Neural cell (in vitro differentiated cells): ENCODE results near the gene INSIG2. TPM values are rescaled to one million over a fixed set of nuclear protein-coding genes. Genes with fewer than 3 reads are reported as not detected.

ENCODE experiments used
- H2AFZ ChIP-seq: fragments of 200-600, 300-800 bp; sonication (generic), shearing (Covaris generic); 2 replicates; pipeline ENCODE4 v1.6.0; 2014; ENCODE audit warnings: low read depth, mild to moderate bottlenecking, antibody characterized with exemption, low read length, moderate library complexity
- H3F3A ChIP-seq: fragments of 200-600 bp; shearing (Covaris generic); 2 replicates; pipeline ENCODE4 v1.6.1; 2016; ENCODE audit warnings: mild to moderate bottlenecking, moderate library complexity, mixed read lengths, antibody characterized with exemption, low read length; ENCODE audit not compliant: insufficient read depth, poor library complexity, severe bottlenecking
- H3K27ac ChIP-seq: fragments of 200-600, 300-800 bp; sonication (generic), shearing (Covaris generic); 2 replicates; pipeline ENCODE4 v1.5.1; 2014; ENCODE audit warnings: mild to moderate bottlenecking, low read length, moderate library complexity
- H3K27me3 ChIP-seq: fragments of 300-800, 200-600 bp; sonication (generic), shearing (Covaris generic); 2 replicates; pipeline ENCODE4 v1.6.0; 2014; ENCODE audit warnings: mild to moderate bottlenecking, low read depth, low read length, moderate library complexity; ENCODE audit not compliant: insufficient read depth
- H3K36me3 ChIP-seq: fragments of 300-800, 200-600 bp; sonication (generic), shearing (Covaris generic); 2 replicates; pipeline ENCODE4 v1.5.1; 2014; ENCODE audit warnings: mild to moderate bottlenecking, antibody characterized with exemption, low read length, moderate library complexity; ENCODE audit not compliant: insufficient read depth
- H3K4me2 ChIP-seq: fragments of 300-800, 200-600 bp; sonication (generic), shearing (Covaris generic); 2 replicates; pipeline ENCODE4 v1.6.0; 2014; ENCODE audit warnings: mild to moderate bottlenecking, low read length
- H3K4me3 ChIP-seq: fragments of 300-800, 200-600 bp; sonication (generic), shearing (Covaris generic); 2 replicates; pipeline ENCODE4 v1.5.1; 2014; ENCODE audit warnings: mild to moderate bottlenecking, low read length, moderate library complexity
- H3K79me2 ChIP-seq: fragments of 200-600 bp; shearing (Covaris generic); replicated peaks from 2 replicates; pipeline ENCODE4 v1.6.0; 2014; ENCODE audit warnings: mild to moderate bottlenecking, low read length, moderate library complexity; ENCODE audit not compliant: insufficient read depth
- H3K9ac ChIP-seq: fragments of 300-800, 200-600 bp; sonication (generic), shearing (Covaris generic); 2 replicates; pipeline ENCODE4 v1.6.1; 2016; ENCODE audit warnings: mild to moderate bottlenecking, low read length, mixed read lengths
- H3K9me2 ChIP-seq: fragments of 200-600 bp; shearing (Covaris generic); 2 replicates; pipeline ENCODE4 v1.6.1; 2016; ENCODE audit warnings: mild to moderate bottlenecking, low read length, mixed read lengths; ENCODE audit not compliant: insufficient read depth
- H3K9me3 ChIP-seq: fragments of 200-600, 300-800 bp; sonication (generic), shearing (Covaris generic); 2 replicates; pipeline ENCODE4 v1.6.1; 2016; ENCODE audit warnings: mild to moderate bottlenecking, mixed run types, low read length, moderate library complexity, mixed read lengths
- H4K20me1 ChIP-seq: fragments of 200-600 bp; shearing (Covaris generic); 2 replicates; pipeline ENCODE4 v1.6.1; 2016; ENCODE audit warnings: mild to moderate bottlenecking, mixed run types; ENCODE audit not compliant: insufficient read depth
- CTCF ChIP-seq: fragments of 450-650 bp; IDR thresholded peaks from 2 replicates; pipeline ENCODE4 v1.5.1; 2014; ENCODE audit warnings: antibody characterized with exemption, mild to moderate bottlenecking, moderate library complexity; ENCODE audit not compliant: poor library complexity, severe bottlenecking
- EP300 ChIP-seq: fragments of 450-650 bp; conservative IDR thresholded peaks from 2 replicates; pipeline ENCODE4 v1.6.1; 2014; ENCODE audit warnings: antibody characterized with exemption, mild to moderate bottlenecking, moderate library complexity; ENCODE audit not compliant: poor library complexity, severe bottlenecking
- EZH2 ChIP-seq: fragments of 200-600, 300-800 bp; shearing (Covaris generic), sonication (generic); IDR thresholded peaks from 2 replicates; pipeline ENCODE4 v1.6.1; 2014; ENCODE audit warnings: antibody characterized with exemption, low read length, borderline replicate concordance, mild to moderate bottlenecking; ENCODE audit not compliant: insufficient read depth, poor library complexity, severe bottlenecking
- MXI1 ChIP-seq: fragments of 450-650 bp; conservative IDR thresholded peaks from 2 replicates; pipeline ENCODE4 v1.6.1; 2014; ENCODE audit warnings: antibody characterized with exemption, mild to moderate bottlenecking; ENCODE audit not compliant: poor library complexity, severe bottlenecking
- POLR2AphosphoS5 ChIP-seq: IDR thresholded peaks from 2 replicates; pipeline ENCODE4 v1.6.1; 2012
- RAD21 ChIP-seq: fragments of 450-650 bp; conservative IDR thresholded peaks from 2 replicates; pipeline ENCODE4 v1.6.1; 2014; ENCODE audit warnings: antibody characterized with exemption, mild to moderate bottlenecking, moderate library complexity
- REST ChIP-seq: IDR thresholded peaks from 2 replicates; pipeline ENCODE4 v1.6.1; 2012; ENCODE audit warnings: borderline replicate concordance
- SMC3 ChIP-seq: fragments of 450-650 bp; conservative IDR thresholded peaks from 2 replicates; pipeline ENCODE4 v1.6.1; 2014; ENCODE audit warnings: antibody characterized with exemption, mild to moderate bottlenecking, moderate library complexity; ENCODE audit not compliant: poor library complexity
- TAF1 ChIP-seq: IDR thresholded peaks from 2 replicates; pipeline ENCODE4 v1.6.1; 2012; ENCODE audit warnings: low read depth
- polyA plus RNA-seq: library from polyadenylated mRNA; depleted of rRNA; stranded (reverse); fragments of >200 nt; gene quantifications from 2 replicates; pipeline ENCODE4 v1.2.3, GENCODE V29; 2014

The INSIG2 gene
- polyA plus RNA-seq, 1 donor from 2014 or later: 30.3 TPM

GRCh38 chr2:118094503-118094902 is 6.2 kb downstream of the INSIG2 start:
- H4K20me1 ChIP-seq: no peaks in the 10 kb centered on the region
- no peaks in the 10 kb centered on the region for H3K9me2 ChIP-seq
- H3K9ac ChIP-seq: no peak overlapping the region
- H2AFZ ChIP-seq: no peak overlapping the region
- H3K79me2 ChIP-seq: peaks cover 19% of the 10 kb centered on the region
- no peaks in the 10 kb centered on the region for H3K9me3 ChIP-seq
- H3K4me2 ChIP-seq: no peak overlapping the region
- H3K36me3 ChIP-seq: no peaks in the 10 kb centered on the region
- no peaks in the 10 kb centered on the region for H3K27me3 ChIP-seq
- H3K4me3 ChIP-seq: no peak overlapping the region
- H3K27ac ChIP-seq: no peak overlapping the region
- no peaks in the 10 kb centered on the region for H3F3A ChIP-seq
- no peak for TF ChIP-seq REST
- no peak for TF ChIP-seq EP300
- no peak for TF ChIP-seq EZH2
- no peak for TF ChIP-seq MXI1
- TF ChIP-seq RAD21: no peak
- no peak for TF ChIP-seq POLR2AphosphoS5
- TF ChIP-seq CTCF: no peak
- no peak for TF ChIP-seq TAF1
- TF ChIP-seq SMC3: no peak

- no peaks in the 10 kb centered on the region for H3K27me3 ChIP-seq
- H3K79me2 ChIP-seq: peaks cover 8% of the 10 kb centered on the region
- H3K4me2 ChIP-seq: no peak overlapping the region
- no peaks in the 10 kb centered on the region for H4K20me1 ChIP-seq
- no peak overlapping the region for H3K9ac ChIP-seq
- no peaks in the 10 kb centered on the region for H3K36me3 ChIP-seq
- H3F3A ChIP-seq: no peaks in the 10 kb centered on the region
- H3K27ac ChIP-seq: no peak overlapping the region
- no peak for TF ChIP-seq EP300
- no peak for TF ChIP-seq EZH2
- no peak for TF ChIP-seq TAF1
- no peak for TF ChIP-seq CTCF
- no peak for TF ChIP-seq REST
- TF ChIP-seq POLR2AphosphoS5: no peak
- TF ChIP-seq SMC3: no peak
- TF ChIP-seq RAD21: no peak
- TF ChIP-seq MXI1: no peak
- no peaks in the 10 kb centered on the region for H3K9me2 ChIP-seq
- no peaks in the 10 kb centered on the region for H3K9me3 ChIP-seq
- no peak overlapping the region for H2AFZ ChIP-seq
- H3K4me3 ChIP-seq: no peak overlapping the region
Measured at GRCh38 chr2:118095610-118096009, 7.3 kb downstream of the INSIG2 start.
